Measurements from ENCODE around the gene PTPN3. TPM values are rescaled to one million over a fixed set of nuclear protein-coding genes. Genes with fewer than 3 reads are reported as not detected.

Gene PTPN3
- total RNA-seq, 6 donors from 2014 or later, result 10.2 to 26.2 (median 15.2) TPM

DNA sequence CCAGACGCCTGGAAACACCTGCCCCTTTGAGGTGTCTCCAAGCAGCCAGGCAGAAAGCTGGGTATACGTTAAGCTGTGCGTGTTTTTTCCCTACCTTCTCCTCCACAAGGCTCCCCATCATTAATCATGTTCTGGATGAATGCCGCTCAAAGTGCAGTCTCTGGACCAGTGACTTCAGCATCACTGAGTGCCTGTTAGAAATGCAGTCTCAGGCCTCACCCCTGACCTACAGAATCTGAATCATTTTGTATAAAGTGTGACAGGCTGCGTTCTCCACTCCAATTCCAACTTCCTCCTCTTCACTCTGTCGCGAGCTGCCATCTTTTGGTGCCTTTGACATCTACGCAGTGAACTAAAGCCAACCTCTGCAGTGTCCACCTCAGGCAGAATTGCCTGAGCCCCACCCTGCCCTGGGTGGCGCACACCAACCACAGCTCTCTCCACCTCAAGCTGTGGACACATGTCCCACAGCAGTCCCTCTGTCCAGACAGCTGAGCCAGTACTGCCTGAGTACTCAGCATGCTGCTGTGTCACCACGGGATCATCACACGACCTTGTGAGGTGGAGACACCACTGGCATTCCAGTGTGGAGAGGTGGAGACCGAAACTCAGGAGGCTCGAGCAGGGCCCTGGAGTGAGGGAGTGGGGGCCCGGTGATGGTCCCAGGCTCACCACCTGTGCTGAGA lies 14.2 kb downstream of the PTPN3 start:
- no peaks in the 10 kb centered on the region for H3K27me3 ChIP-seq
- ATAC-seq (ENCODE audit: low FRiP score in 2 of 2) (no peak), DNase-seq (no peak)
- H3K4me3 ChIP-seq, result no peak overlapping the region
- H3K36me3 ChIP-seq, result no peaks in the 10 kb centered on the region
- H3K4me1 ChIP-seq, result no peaks in the 10 kb centered on the region
- no peaks in the 10 kb centered on the region for H3K9me3 ChIP-seq
- no peak overlapping the region for H3K27ac ChIP-seq
- WGBS, 2 donors, result 78 to 88% methylated on average over 11 to 14 of the region's 14 CpGs
- TF ChIP-seq EP300 (IDR thresholded peaks at IDR 0.05) (no peak), POLR2A (IDR thresholded peaks at IDR 0.05) (no peak), POLR2AphosphoS5 (IDR thresholded peaks at IDR 0.05) (no peak)
- TF ChIP-seq, protein P1, sequence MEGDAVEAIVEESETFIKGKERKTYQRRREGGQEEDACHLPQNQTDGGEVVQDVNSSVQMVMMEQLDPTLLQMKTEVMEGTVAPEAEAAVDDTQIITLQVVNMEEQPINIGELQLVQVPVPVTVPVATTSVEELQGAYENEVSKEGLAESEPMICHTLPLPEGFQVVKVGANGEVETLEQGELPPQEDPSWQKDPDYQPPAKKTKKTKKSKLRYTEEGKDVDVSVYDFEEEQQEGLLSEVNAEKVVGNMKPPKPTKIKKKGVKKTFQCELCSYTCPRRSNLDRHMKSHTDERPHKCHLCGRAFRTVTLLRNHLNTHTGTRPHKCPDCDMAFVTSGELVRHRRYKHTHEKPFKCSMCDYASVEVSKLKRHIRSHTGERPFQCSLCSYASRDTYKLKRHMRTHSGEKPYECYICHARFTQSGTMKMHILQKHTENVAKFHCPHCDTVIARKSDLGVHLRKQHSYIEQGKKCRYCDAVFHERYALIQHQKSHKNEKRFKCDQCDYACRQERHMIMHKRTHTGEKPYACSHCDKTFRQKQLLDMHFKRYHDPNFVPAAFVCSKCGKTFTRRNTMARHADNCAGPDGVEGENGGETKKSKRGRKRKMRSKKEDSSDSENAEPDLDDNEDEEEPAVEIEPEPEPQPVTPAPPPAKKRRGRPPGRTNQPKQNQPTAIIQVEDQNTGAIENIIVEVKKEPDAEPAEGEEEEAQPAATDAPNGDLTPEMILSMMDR (IDR thresholded peaks at IDR 0.05), result no peak

- H3K27ac ChIP-seq, result no peak overlapping the region
- 78 to 86% methylated on average over 5 of the region's 5 CpGs for WGBS, 2 donors
- no peaks in the 10 kb centered on the region for H3K36me3 ChIP-seq
- H3K9me3 ChIP-seq, result no peaks in the 10 kb centered on the region
- peaks cover 0 to 8% (median 3%) of the 10 kb centered on the region in 4 donors for H3K4me1 ChIP-seq
- H3K27me3 ChIP-seq, result no peaks in the 10 kb centered on the region
- DNase-seq (no peak), ATAC-seq (ENCODE audit: low FRiP score in 2 of 2) (no peak)
- no peak overlapping the region for H3K4me3 ChIP-seq
- TF ChIP-seq POLR2AphosphoS5 (IDR thresholded peaks at IDR 0.05), result no peak
- TF ChIP-seq EP300 (IDR thresholded peaks at IDR 0.05), result no peak
- no peak for TF ChIP-seq POLR2A (IDR thresholded peaks at IDR 0.05)
- TF ChIP-seq, protein P1 (IDR thresholded peaks at IDR 0.05), result no peak
Measured at GRCh38 chr9:109482391-109482916, 15.7 kb downstream of the PTPN3 start.

GRCh38 chr9:109481856-109482255 lies 16.3 kb downstream of the PTPN3 start:
- TF ChIP-seq, protein P1 (IDR thresholded peaks at IDR 0.05), result no peak
- H3K27ac ChIP-seq, result no peak overlapping the region
- H3K27me3 ChIP-seq, result no peaks in the 10 kb centered on the region
- no peaks in the 10 kb centered on the region for H3K9me3 ChIP-seq
- 85% methylated on average over 7 of the region's 7 CpGs for WGBS, 2 donors
- no peaks in the 10 kb centered on the region for H3K36me3 ChIP-seq
- ATAC-seq (ENCODE audit: low FRiP score in 2 of 2), result no peak
- H3K4me3 ChIP-seq, result no peak overlapping the region
- no peak for DNase-seq
- peaks cover 0 to 8% (median 3%) of the 10 kb centered on the region in 4 donors for H3K4me1 ChIP-seq

- ATAC-seq (ENCODE audit: low FRiP score in 2 of 2) (no peak), DNase-seq (no peak)
- no peaks in the 10 kb centered on the region for H3K27me3 ChIP-seq
- H3K27ac ChIP-seq, result no peak overlapping the region
- TF ChIP-seq, protein P1 (IDR thresholded peaks at IDR 0.05), result no peak
- no peak for TF ChIP-seq POLR2AphosphoS5 (IDR thresholded peaks at IDR 0.05)
- no peak for TF ChIP-seq EP300 (IDR thresholded peaks at IDR 0.05)
- TF ChIP-seq POLR2A (IDR thresholded peaks at IDR 0.05), result no peak
- 93% methylated on average over 2 of the region's 2 CpGs for WGBS, 2 donors
- H3K4me1 ChIP-seq, result peaks cover 0 to 22% (median 12%) of the 10 kb centered on the region in 4 donors
- no peaks in the 10 kb centered on the region for H3K36me3 ChIP-seq
- no peaks in the 10 kb centered on the region for H3K9me3 ChIP-seq
- H3K4me3 ChIP-seq, result no peak overlapping the region
Measured at GRCh38 chr9:109479822-109480221, 18.3 kb downstream of the PTPN3 start.
